Measurements from ENCODE around the gene TRIOBP.

DNA sequence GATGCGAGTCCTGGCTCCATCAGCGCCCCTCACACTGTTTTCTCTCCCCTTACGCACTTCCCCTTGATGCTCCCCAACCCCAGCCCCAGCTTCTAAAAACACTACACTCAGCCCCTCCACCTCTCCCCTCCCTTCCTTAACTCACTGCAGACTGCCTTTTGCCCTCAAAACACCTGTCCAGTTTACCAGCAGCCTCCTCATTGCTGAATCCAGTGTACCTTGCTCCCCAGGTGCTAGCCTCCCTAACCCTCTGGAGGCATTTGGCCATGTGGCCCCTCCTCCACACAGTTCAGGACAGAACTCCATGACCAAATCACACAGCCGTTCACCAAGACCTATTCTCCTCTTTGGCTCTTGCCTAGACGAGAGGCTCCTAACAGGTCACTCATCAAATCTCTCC, 123.5 kb downstream of the TRIOBP start:
- no peak for TF ChIP-seq POLR2A (IDR thresholded peaks at IDR 0.05)
- no peak for TF ChIP-seq EP300 (IDR thresholded peaks at IDR 0.05)
